T-helper 9 cell (primary cell): ENCODE measurements around the gene SUMF1.

Experiments used
- DNase-seq: peaks from one replicate; pipeline ENCODE4 v3.0.0-alpha.2; 2020

SUMF1 gene

DNA sequence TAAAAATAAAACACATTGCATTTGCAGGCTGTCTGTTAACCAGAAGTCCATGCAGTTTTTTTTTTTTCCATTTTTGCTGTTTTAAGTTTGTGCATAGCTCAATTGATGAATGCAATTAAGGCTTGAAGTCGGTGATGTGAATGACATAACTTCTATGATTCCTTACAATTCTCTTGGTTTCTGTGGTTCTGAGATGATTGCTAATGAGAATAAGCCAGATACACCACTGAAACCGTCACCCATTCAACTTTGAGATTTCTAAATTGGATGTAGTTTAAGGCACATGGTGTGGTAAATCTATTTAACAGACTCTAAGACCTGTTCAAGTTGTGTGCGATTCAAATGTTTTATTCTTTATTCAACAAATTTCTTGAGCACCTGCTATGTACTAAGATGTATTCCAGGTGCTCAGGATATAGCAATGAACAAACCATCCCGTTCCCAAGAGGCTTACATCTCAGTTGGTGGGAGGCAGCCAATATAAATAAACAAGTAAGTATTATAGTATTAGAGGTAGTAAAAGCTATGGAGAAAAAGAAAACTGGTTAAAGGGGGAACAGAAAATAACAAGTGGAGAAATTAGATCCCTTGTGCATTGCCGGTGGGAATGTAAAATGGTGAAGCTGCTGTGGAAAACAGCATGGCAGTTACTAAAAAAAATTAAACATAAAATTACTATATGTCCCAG is 30.1 kb upstream of the SUMF1 start:
- no peak for DNase-seq

DNA sequence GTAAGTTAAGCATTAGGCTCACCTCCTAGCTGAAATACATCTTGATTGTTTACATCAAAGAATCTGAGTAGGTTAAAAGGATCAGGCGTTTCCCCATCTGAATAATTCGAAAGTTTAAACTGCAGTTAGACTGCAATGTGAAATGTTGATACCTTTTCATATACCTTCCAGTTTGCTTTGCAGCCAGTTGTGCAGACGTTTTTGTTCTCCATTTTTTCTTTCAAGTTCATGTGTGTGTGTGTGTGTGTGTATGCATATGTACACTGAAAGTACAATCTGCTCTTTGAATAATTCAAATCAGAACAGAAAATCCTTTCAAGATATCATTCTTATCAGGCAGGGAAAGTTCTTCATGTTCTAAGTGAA is 29.0 kb upstream of the SUMF1 start:
- no peak for DNase-seq

GRCh38 chr3:4495294-4496086 is 28.4 kb upstream of the SUMF1 start:
- DNase-seq, result no peak

- no peak for DNase-seq
These were observed 27.8 kb upstream of the SUMF1 start for GRCh38 chr3:4494895-4495264.

DNA sequence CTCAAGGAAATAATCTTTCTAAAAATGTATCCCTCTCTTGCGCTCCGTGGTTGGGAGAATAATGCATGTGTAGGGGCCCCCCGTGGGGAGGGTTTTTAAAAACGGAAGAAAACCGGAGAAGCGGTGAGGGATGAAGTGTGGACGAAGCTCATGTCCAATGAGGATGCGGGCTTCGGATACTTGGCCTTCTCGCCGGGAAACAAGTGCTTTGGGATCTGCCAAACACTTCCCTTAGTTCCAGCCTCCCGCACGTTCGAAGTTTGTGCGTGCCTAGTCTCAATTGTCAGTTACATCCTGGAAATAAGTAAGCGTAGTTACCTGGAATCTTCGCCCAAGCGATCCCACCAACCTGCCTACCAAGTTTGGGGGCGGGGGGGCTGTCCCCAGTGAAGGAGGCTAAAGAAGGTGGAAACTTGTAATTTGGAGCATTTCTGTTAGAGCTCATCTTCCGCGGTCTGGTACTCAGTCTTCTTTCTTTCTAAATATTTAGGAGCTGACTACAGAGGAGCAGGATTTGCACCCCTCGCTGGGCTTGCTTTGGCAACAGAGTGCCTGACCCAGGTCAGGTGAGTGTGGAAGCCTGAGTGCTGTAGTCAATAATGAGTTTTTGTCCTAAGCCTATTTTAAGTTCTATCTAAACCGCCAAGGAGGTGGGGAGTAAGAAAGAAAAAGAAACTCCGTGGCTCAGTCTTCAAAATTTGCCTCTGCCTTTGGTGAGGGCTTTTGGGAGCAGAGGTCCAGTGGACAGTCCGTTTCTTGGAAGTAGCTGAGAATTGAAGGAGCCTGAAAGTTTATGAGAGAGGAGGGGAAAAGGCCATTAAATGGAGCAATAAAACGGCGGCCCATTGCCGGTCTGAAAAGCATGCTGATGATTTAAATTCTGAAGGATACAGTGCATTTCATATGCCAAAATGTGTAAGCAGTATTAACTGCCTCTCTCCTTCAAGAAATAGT is 27.1 kb upstream of the SUMF1 start:
- no peak for DNase-seq

GRCh38 chr3:4493014-4493940 is 26.2 kb upstream of the SUMF1 start, which contains the start of gene ITPR1:
Gene ITPR1 (plus strand): TSS chr3:4493348. CDS start chr3:4516492, 23,144 bp downstream.
- DNase-seq, result peak; percentile 97

DNA sequence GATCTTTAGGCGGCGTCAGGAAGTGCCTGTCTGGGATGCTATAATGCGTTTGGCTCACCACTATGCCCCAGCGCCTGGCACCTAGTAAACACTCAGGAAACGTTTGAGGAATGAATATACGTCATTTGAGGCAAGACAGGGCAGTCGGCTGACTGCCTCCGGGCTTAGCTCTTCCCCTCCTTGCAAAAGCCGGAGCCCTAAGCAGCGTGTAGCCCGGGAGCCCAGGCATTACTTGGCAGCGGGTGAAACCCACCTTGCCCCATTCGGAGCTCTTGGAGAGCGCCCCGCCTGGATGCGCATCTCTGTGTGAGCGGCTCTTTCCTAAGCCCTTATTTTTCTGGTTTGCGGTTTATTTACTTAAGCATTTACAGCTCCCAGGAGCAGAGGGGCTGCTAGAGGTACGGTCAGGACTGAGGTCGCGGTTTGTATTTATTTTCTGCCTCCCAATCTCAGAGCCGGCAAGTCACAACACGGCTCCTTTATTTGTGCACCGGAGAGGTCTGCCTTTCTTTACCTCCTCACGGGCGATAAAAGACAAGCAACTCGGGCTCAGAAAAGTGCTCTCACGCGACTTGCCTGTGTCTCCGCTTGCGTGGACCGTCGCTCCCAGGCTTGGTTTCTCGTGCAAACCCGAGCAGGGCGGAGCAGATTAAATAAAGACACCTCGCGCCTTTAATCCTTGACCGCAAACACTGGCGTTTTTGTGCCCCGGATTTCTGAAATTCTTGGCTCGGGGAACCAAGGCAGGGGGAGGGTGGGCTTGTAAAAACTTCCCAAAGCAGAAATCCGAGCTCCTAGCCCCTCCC is 25.3 kb upstream of the SUMF1 start:
- DNase-seq, result peak; percentile 39

- DNase-seq, result no peak
These were observed 24.8 kb upstream of the SUMF1 start for GRCh38 chr3:4491855-4492207.

- DNase-seq, result no peak
These were observed 11.2 kb upstream of the SUMF1 start for GRCh38 chr3:4478261-4478660.

DNA sequence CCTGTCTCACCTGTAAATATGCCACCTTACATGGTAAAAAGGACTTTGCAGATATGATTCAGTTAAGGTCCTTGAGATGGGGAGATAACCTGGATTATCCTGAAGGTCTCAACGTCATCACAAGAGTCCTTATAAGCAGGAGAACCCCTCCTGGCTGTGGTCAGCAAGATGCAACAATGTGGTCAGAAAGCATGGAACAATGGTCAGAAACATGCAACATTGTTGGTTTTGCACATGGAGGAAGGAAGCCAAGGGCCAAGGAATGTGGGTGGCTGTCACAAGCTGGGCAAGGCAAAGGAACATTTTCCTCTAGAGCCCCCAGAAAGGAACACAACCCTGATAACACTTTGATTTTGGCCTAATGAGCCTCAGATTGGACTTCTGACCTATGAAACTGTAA is 9.4 kb upstream of the SUMF1 start:
- DNase-seq, result no peak

GRCh38 chr3:4475804-4476203 is 8.7 kb upstream of the SUMF1 start:
- DNase-seq, result no peak

DNA sequence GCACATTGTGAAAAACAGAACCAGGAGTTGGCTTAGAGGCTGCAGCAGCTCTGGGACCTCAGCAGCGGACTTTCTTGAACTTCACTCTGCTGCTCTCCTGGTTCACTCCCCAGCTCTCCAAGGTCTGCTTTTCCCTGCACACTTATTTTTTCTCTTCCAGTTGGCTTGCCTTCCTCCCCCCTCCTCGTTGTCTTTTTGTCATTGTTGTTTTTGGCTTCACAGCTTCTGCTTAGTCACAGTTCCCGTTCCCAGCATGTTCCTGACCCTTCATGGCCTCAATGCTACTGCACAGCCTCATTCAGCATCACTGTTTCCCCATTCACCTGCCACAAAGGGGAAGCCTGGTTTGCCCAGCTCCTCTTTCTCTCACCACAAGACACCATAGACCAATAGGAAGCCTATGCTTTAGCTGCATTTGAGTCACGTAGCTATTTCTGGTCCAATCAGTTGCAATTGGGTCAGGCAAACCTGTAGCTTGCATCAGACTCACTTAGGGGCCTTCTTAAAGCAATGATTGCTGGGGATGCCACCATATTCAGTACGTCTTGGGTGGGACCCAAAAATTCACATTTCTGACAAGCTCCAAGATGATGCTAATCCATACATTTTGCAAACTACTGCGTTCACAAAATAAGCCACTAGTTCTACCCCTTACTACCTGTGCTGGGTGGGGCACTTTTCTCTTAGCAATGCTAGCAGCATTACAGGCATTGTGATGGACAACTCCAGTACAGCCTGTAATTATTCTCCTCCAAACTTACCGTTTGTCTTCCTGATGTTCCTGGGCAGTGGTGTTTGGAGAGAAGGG is 7.8 kb upstream of the SUMF1 start:
- DNase-seq, result no peak

DNA sequence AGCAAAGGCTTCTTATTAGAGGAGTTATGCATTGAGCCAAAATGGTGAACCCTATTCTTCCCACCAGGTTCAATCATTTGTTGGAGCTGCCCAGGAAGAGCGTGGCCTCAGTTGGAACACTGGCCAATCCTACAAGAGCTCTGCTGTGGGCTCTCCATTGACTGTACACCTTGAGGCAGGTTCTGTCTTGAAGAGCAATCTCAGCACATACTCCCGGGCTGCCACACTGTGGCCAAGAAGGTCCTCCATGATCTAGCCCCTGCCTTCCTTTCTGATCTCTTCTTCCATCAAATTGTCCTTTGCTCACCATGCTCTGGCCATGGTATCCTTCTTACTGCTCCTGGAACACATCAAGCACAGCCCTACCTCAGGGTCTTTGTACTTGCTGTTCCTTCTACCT is 5.7 kb upstream of the SUMF1 start:
- DNase-seq, result no peak

DNA sequence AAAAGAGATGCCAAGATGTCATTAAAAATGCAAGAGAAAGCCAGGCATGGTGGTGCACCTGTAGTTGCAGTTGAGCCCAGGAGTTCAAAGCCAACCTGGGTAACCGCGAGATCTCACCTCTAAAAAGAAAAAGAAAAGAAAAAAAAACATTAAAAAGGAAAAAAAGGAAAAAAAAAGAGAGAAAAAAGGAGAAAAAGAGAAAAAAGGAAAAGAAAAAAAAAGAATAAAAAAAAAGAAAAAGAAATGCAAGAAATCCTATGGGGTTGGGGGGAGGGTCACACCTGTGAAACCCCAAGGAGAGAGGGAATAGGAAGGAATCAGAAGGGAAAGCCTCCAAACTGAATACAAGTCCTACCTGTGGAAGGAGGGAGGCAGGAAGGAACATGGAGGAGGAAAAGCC is 5.2 kb upstream of the SUMF1 start:
- no peak for DNase-seq

GRCh38 chr3:4471907-4472306 is 4.8 kb upstream of the SUMF1 start:
- DNase-seq, result no peak

DNA sequence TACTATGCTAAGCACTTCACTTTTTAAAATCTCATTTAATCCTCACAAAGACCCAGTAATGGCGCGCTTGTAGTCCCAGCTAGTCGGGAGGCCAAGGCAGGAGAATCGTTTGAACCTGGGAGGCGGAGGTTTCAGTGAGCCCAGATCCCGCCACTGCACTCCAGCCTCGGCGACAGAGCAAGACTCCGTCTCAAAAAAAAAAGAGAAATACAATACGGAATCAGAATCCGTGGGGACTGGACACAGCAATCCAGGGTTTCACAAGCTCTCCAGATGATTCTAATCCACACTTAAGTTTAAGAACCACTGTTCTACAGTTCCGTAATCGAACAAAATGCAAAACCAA is 426 bp upstream of the SUMF1 start:
- no peak for DNase-seq

GRCh38 chr3:4464576-4464975 is 2.5 kb downstream of the SUMF1 start:
- DNase-seq, result no peak

DNA sequence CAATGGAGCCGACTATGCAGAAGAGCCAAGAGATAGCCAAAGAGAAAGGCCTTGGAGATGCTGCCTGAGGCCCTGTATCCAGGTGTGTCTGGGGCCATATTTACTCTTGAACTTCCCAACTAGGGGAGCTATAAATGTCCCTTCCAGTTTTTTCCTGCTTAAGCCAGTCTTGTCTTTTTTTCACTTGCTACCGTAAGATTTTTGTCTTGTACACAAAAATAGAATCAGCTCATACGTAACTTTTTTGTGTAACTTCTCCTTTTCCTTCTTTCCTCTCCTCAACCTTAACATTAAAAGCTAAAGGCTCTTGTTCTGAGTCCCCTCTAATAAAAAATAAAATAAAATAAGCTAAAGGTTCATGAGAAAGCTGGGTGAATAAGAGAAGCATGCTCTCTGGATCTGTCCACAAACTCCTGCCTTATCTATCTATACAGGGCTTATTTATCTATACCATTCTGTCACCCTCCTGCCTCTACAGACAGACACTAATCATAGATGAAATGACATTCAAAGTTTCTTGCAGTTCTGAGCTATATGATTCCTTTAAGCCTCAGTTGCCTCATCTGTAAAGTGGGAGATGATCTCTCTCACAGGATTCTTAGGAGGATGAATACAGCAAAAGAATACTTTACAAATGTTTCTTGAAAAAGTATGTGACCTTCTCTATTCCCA is 4.6 kb downstream of the SUMF1 start:
- no peak for DNase-seq

- no peak for DNase-seq
These were observed 5.5 kb downstream of the SUMF1 start for GRCh38 chr3:4461468-4462090.

DNA sequence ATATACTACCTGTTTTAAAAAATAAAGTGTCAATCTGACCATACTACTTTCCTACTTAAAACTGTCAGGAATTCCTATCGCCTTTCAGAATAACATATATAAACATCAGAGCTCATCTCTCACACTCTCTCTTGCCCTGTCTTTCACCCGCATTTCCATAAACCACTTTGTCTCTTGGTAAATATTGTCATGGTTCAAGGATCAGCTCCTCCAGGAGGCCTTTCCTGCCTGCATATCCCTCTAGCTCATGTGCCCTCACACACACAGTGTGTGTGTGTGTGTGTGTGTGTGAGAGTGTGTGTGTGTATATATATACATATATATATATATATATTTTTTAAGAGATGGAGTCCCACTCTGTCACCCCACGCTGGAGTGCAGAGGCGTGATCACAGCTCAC is 6.7 kb downstream of the SUMF1 start:
- no peak for DNase-seq
